ENCODE results near the gene VASN. TPM values are rescaled to one million over a fixed set of nuclear protein-coding genes. Genes with fewer than 3 reads are reported as not detected.

VASN gene
- total and polyA plus RNA-seq, 9 of the 15 experiments (the other 6 are each of a cell fraction or from before 2014, with no cell fraction given) = 0.01 to 2.5 (median 0.41) TPM; not detected in 1

DNA sequence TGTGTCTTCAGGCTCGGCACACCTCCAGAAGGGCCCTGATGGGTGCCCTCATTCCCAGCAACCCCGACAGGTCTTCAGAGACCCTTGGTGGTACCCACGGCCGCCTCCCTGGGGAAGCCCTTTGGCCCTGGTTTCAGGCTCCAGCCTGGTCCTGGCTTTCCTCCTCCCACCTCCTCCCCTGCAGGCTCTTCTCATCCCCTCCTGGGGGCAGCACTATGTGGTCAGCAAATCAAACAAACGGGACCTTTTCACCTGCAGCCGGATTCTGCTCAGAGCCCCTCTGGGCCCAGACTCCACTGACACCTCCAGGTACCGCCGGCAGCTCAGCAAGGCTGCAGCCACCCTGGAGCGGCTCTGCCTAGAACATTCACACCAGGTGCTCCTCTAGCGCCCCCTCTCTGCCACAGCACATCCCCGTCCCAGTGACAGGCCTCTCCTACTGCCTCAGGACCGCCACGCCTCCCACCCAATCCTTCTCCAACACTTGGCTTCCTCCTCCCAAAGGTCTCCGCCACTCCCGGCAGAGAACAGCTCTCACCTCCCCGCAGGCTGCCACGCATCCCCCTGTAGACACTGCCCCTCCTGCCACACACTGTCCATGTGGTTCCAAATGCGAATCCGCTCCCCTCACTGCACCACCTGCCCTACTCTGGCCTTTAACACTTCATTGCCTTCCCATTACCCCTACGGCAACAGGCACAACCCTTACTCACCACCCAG is 32.8 kb downstream of the VASN start:
- no peaks in the 10 kb centered on the region; the same call in 2 of the 3 replicates for H3K79me2 ChIP-seq (ENCODE audit: control insufficient read depth, insufficient read depth, low read length)
- no TSS peak for BruUV-seq (replicated peaks)
- H3K27me3 ChIP-seq (ENCODE audit: control insufficient read depth in 2 of 2, insufficient read depth in 2 of 2, low read length in 2 of 2) = no peaks in the 10 kb centered on the region
- FAIRE-seq = peak; percentile 29
- ChIA-PET CTCF (ENCODE audit: low intra/inter-chr PET ratio) (interaction anchor here (0.7 to 6.4 kb wide), 4 partner anchors 45 to 150 kb away, joined by 3 to 70 read pairs (median 6); no protein-coding TSS in a partner anchor), POLR2A (interaction anchor here (0.6 to 4.7 kb wide), 10 partner anchors 11 to 206 kb away, joined by 3 to 35 read pairs (median 3); partner anchors contain the start of gene CORO7)
- peaks cover 0 to 29% of the 10 kb centered on the region in 2 experiments; a peak in 2 of 5 replicates for H3K4me1 ChIP-seq (replicated peaks in 1 of 2; ENCODE audit: control insufficient read depth in 2 of 2, insufficient read depth in 2 of 2, low read length in 2 of 2)
- no peaks in the 10 kb centered on the region for H3K9me3 ChIP-seq (replicated peaks; ENCODE audit: control insufficient read depth, insufficient read depth, low read depth, low read length)
- peak; percentile 81 for ATAC-seq
- H2AFZ ChIP-seq (ENCODE audit: low read depth, low read length) = no peak overlapping the region
- H4K20me1 ChIP-seq (replicated peaks; ENCODE audit: control insufficient read depth, insufficient read depth, low read length) = peaks cover 17% of the 10 kb centered on the region
- no peak overlapping the region for H3K4me3 ChIP-seq
- peaks cover 82% of the 10 kb centered on the region; the same call in 2 of the 3 replicates for H3K36me3 ChIP-seq (ENCODE audit: control insufficient read depth, insufficient read depth, low read length)
- in situ Hi-C loops (cut with MboI) = loop anchor here (5.0 kb wide), 1 partner anchor 42 kb away; no protein-coding TSS in a partner anchor
- peak in 3 of 4 experiments; percentile 64 to 73 (median 72) for DNase-seq (ENCODE audit: extremely low read depth in 1 of 4, low spot score in 3 of 4)
- H3K9ac ChIP-seq (ENCODE audit: insufficient read depth in 1 of 2, low read depth in 2 of 2, low read length in 2 of 2) = no peak overlapping the region
- H3K27ac ChIP-seq (ENCODE audit: extremely low read depth, low read depth, low read length) = no peak overlapping the region
- H3K4me2 ChIP-seq (ENCODE audit: insufficient read depth, low read length) = no peak overlapping the region
- WGBS (ENCODE audit: insufficient coverage, low coverage, missing lambda C conversion rate) = 62% methylated on average over 19 of the region's 20 CpGs
- H3K9me1 ChIP-seq (ENCODE audit: control insufficient read depth, insufficient read depth, low read length) = no peaks in the 10 kb centered on the region
- intact Hi-C loops (cut with micrococcal nuclease) = loop anchor here (5.0 to 10.0 kb wide), 3 partner anchors 142 to 420 kb away; no protein-coding TSS in a partner anchor
- TF ChIP-seq FOXA3 (CRISPR knock-in tag; conservative IDR thresholded peaks at IDR 0.05 in 1 of 2, IDR thresholded peaks at IDR 0.05 in 1 of 2) (no peak), NCOR1 (IDR thresholded peaks at IDR 0.05) (no peak), SPI1 (IDR thresholded peaks at IDR 0.05; ENCODE audit: borderline replicate concordance, low read depth, low read length) (no peak), RB1 (IDR thresholded peaks at IDR 0.05; ENCODE audit: low read depth) (no peak), MTA2 (IDR thresholded peaks at IDR 0.05; ENCODE audit: low read depth) (no peak), KLF1 (tag; IDR thresholded peaks at IDR 0.05) (no peak), TOE1 (IDR thresholded peaks at IDR 0.05; ENCODE audit: borderline replicate concordance) (peak; percentile 33; the same call in 1 of the 2 replicates), TOE1 (CRISPR knock-in tag; IDR thresholded peaks at IDR 0.05; ENCODE audit: borderline replicate concordance, low read depth) (no peak), STAG1 (CRISPR knock-in tag; IDR thresholded peaks at IDR 0.05; ENCODE audit: borderline replicate concordance) (peak; percentile 32; the same call in 1 of the 2 replicates), IFI16 (CRISPR knock-in tag; IDR thresholded peaks at IDR 0.05) (no peak), POLR2A (conservative IDR thresholded peaks at IDR 0.05) (0 out of 2 replicates have a peak, but pooled peaks have one; percentile 46), KLF16 (IDR thresholded peaks at IDR 0.05) (no peak), MLLT1 (IDR thresholded peaks at IDR 0.05) (peak in 1 of 2 experiments; percentile 82; a peak in 1 of 4 replicates), RFX1 (IDR thresholded peaks at IDR 0.05) (no peak), HMG20A (CRISPR knock-in tag; conservative IDR thresholded peaks at IDR 0.05) (no peak), ELK1 (CRISPR knock-in tag; IDR thresholded peaks at IDR 0.05) (no peak), HLTF (IDR thresholded peaks at IDR 0.05) (no peak), GABPA (tag; conservative IDR thresholded peaks at IDR 0.05; ENCODE audit: low read depth) (no peak), RAD21 (CRISPR knock-in tag; conservative IDR thresholded peaks at IDR 0.05 in 1 of 2, IDR thresholded peaks at IDR 0.05 in 1 of 2) (peak; percentile 31 to 64), PKNOX1 (IDR thresholded peaks at IDR 0.05) (peak; percentile 57)

All from K562 (cell line).